ENCODE measurements around the gene AKR1B1.
"Not testable (repeated sequence)": the region's sequence is repeated elsewhere in the genome, so short reads cannot be mapped to it uniquely, and the experiment has no call there.

AKR1B1 gene

DNA sequence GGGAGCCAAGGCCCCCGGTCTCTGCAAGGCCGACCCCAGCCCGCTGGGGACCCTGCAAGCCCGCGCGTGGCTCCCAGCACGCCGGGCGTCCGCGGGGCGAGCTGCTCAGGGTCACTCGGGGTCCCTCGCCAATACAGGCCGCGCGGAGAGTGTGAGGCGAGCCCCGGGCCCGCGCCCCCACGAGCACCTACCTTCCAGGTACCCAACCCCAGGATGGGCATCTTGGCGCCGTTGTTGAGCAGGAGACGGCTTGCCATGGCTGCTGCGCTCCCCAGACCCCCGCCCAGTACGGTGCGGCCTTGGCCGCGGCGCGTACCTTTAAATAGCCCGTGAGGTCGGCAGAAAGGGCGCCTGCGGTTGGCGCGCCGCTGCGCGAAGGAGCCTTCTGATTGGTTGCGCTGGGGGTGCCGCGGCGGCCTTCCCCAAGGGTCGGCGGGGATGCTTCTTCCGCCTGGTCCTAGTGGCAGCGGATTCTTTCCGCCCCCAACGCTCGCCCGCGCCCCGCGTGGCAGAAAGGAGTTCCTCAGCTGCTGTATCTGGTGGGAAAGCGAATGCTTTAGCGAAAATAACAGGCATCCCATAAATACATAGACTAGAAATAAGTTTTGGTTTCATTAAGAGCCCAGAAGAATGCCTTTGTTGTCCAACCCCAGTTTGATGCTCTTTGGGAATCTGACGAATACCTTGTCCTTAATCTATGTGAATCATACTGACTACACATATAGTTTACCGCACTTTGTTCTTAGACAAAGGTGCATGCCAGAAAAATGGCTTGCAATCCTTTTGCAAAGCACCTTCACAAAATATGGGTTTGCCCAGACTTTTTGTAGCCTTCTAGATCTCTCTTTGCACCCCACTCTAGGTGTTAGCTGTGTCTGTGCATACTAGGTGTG is at the start of gene AKR1B1:
TSS of gene AKR1B1 (minus strand) at position 295 of the 893 bp plus-strand sequence. CDS start at position 257, 38 bp downstream.
- no peak for DNase-seq (ENCODE audit: low spot score)

- no peak for DNase-seq (ENCODE audit: low spot score)
Observed at GRCh38 chr7:134505856-134506255, 47.0 kb upstream of the AKR1B1 start.

DNA sequence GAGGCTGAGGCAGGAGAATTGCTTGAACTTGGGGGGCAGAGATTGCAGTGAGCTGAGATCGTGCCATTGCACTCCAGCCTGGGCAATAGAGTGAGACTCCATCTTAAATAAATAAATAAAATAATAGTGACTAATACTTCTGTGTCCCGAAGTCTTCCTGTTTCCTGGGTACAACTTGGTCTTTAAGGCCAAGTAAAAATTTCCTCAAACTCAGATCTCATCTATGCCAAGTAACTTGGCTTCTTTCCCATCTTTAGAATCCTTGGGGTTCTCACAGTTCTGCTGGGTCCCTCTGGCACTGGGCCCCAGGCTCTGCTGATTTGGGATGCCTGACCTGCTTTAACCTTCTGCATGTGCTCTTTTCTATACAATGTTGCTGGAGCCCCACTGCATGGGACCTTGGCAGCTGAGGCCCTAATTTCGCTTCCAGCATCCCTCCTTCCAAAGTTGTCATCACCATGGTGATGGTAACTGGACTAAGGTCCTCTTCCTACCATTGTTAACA is 45.8 kb upstream of the AKR1B1 start:
- DNase-seq (ENCODE audit: low spot score), result no peak

- DNase-seq (ENCODE audit: low spot score), result no peak
Observed at GRCh38 chr7:134502463-134503371, 43.8 kb upstream of the AKR1B1 start.

DNA sequence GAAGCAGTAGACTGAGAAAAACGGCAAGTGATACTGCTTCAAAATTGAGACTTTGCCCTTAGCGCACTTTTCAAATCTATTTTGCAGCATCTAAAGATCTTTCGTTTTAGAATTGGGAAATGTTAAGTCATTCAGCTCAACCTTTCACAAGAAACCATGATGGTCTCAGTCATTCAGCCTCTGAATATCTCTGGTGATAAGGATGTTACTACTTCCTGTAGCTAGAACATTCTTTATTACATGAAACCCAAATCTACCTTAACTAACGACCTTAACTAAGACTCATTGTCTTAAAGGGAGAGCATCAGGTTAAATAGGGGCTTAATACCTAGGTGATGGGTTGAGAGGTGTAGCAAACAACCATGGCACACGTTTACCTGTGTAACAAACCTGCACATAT is 42.1 kb upstream of the AKR1B1 start:
- DNase-seq (ENCODE audit: low spot score), result no peak

- DNase-seq (ENCODE audit: low spot score), result no peak
Observed at GRCh38 chr7:134500406-134500805, 41.5 kb upstream of the AKR1B1 start.

GRCh38 chr7:134495546-134495945 is 36.6 kb upstream of the AKR1B1 start:
- no peak for DNase-seq (ENCODE audit: low spot score)

DNA sequence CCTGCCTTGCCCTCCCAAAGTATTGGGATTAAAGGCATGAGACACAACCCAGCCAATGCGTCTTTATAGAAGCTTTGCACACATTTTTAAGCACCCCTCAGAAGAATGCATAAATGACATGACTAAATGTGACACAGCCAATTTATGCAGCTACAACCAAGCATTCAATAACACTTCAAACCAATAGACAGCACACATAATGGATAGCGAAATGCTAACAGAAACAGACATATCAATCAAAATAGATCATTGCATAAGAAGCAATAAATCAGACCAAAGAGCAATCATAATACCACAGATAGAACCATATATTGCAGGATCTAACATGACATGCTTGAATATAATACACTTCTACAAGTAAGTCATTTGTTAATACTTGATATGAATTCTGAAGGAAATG is 34.2 kb upstream of the AKR1B1 start:
- no peak for DNase-seq (ENCODE audit: low spot score)

GRCh38 chr7:134487721-134488120 is 28.8 kb upstream of the AKR1B1 start:
- not testable (repeated sequence) for DNase-seq (ENCODE audit: low spot score)

DNA sequence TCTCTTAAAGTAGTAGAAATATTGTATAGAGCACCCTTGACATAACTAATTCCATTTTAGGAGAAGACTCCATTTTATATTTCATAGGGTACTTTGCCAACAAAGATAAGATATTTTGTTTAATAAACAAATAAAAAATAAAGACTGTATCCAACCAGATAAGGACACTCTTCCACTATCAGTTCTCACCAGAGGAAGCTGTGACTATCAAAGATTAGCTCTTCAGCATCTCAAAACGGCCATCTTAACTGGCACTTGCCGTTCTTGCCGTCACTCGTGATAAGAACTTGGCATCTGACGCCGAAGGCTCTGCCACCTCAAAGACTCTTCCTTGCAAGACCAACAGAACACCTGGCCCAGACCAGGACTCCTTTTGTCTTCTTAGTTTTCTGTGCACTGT is 26.3 kb upstream of the AKR1B1 start:
- no peak for DNase-seq (ENCODE audit: low spot score)

GRCh38 chr7:134483296-134483695 is 24.4 kb upstream of the AKR1B1 start:
- no peak for DNase-seq (ENCODE audit: low spot score)

DNA sequence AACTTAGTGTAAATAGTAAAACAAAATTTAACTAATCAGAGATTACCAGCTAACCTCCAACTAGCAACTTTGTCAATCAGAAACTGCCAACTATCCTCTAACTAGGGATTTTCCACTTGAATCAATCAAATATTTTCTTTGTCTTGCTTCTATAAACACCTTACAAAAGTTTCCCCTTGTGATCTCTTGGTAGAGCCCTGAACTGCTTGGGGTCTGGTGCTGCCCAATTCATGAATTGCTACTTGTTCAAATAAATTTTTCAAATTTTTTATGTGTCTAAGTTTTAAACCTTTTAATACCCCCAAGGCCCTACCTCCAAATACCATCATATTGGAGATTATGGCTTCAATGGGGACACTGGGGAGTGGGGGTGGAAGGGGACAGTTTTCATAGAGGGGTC is 24.0 kb upstream of the AKR1B1 start:
- no peak for DNase-seq (ENCODE audit: low spot score)

- no peak for DNase-seq (ENCODE audit: low spot score)
Observed at GRCh38 chr7:134481167-134481566, 22.3 kb upstream of the AKR1B1 start.

DNA sequence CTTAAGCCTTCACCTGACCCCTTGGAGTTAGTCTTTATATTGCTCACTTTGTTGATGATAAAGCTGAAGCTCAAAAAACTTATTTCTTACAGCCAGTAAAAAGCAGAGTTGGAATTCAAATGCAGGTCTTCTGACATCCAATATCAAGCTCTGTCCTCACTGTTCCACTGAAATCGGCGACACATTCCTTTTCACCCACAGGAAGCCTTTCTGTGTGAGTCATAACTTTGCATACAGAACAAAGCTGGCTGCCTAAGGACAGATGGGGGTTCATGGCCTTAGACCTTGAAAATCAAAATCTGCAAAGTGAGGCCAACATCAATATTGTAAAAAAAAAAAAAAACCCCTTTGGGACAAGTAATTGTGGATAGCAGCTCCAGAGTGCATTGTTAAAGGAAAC is 21.8 kb upstream of the AKR1B1 start:
- peak; percentile 65 for DNase-seq (ENCODE audit: low spot score)

DNA sequence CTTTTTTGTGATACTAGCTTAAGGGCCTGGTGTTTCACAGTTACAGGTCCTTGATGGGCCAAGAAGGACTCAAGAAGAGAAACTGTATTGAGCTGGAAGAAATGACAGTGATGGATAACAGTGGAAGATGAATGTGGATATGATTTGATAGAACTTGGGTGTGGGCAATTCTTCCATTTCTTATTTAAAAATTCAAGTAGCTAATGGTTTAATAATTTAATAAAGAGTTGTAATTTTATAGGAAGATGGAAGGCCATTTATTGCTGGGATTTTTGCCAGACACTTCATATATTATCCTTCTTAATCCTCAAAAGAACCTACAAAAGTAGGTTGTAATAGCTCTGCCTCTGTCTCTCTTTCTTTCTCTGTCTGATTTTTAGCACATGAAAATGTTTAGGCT is 21.3 kb upstream of the AKR1B1 start:
- DNase-seq (ENCODE audit: low spot score), result no peak

DNA sequence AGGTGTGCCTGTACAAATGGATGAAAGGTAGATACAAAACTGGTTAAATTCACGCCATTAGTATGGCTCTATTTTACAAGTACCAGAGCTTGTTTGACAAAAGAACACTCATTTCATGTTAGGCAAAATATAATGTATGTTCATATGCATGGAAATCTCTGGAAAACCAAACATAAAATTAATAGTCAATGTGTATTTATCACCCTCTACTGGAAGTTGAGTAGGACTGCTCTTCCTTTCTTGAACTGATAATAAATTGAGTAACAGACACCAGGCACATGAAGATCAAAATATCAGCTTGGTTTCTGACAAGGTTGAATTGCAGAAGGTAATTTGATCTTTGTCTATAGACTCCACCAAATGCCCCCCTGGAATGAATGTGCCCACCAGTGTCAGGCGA is 19.8 kb upstream of the AKR1B1 start:
- no peak for DNase-seq (ENCODE audit: low spot score)

DNA sequence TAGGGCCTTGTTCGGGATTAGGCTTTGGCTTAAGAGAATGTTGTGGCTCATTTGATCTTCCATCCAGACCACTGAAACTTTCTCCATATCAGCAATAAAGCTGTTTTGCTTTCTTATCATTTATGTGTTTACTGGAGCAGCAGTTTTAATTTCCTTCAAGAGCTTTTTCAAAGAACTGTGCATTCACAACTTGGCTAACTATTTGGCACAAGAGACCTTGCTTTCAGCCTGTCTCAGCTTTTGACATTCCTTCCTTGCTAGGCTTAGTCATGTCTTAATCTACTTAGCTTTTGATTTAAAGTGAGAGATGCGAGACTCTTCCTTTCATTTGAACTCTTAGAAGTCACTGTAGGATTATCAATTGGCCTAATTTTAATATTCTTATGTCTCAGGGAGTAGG is 19.1 kb upstream of the AKR1B1 start:
- DNase-seq (ENCODE audit: low spot score), result no peak

DNA sequence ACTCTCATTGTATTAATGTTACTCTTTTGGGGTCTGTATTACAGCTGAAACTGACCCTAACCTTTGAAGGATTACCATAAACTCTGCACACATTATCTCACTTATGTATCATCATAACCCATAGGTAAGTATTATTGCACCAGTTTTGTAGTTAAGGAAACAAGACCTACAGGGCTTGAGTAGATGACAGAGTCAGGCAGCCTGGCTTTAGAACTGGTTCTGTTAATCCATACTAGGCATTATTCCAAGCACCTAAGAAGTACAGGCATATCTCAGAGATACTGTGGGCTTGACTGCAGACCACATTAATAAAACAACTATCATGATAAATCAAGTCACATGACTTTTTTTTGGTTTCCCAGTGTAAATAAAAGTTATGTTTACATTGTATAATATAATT is 17.1 kb upstream of the AKR1B1 start:
- DNase-seq (ENCODE audit: low spot score), result no peak

DNA sequence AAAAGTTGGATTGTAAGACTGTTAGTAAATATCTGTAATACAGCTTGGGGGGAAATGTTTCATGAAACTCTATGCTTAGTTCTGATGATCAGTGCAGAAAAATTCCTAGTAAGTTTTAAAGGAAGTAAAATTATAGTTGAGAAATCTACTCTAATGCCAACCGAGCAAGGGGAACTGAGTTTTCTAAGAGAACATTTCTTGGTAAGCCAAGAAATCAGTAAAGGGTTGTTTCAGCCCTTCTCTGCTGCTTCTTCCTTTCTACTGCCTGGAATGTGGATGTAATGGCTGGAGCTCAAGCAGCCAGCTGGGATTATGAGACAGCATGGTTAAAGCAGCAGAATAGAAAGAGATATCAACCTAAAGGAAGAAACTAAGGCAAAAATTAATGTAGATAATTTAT is 15.9 kb upstream of the AKR1B1 start:
- DNase-seq (ENCODE audit: low spot score), result no peak

GRCh38 chr7:134473861-134474291 is 15.0 kb upstream of the AKR1B1 start:
- DNase-seq (ENCODE audit: low spot score), result no peak

DNA sequence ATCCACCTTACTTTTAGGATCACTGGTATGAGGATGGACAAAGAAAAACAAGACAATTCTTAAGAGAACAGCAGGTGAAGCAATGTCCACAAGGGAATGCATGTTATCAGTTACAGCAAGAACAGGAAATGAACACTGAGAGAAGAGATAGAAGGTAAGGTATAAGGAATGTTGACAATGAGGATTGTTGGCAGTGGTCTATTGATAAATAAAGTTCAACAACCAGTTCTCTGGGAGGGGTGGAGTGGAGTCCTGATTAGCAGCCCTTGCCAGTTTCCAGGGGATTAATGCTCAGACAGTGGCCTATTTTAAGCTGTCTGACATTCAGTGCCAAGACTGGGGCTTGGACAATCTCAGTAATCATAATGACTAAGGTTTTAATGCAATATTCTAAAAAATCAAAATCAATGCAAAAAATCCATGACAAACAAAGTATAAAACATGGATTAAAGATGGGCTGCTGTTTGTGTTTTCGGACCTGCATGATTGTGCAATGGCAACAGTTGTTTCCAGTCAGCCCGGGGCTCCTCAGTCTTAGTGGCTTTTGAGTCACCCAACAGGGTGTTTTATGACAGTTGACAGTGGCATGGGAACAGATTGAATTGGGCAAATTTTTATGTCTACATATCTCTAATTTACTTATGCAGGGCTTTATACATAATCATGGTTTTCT is 13.8 kb upstream of the AKR1B1 start:
- no peak for DNase-seq (ENCODE audit: low spot score)

- peak; percentile 82 for DNase-seq (ENCODE audit: low spot score)
Observed at GRCh38 chr7:134470864-134471263, 12.0 kb upstream of the AKR1B1 start.
